Colon (tissue), 2 donors: ENCODE data around the gene ZNF423.

ENCODE experiments used
- FAIRE-seq: peaks from 2 replicates; lab custom pipeline; 2012; peaks lifted over from hg19 to GRCh38; lab: Jason Lieb, UNC
- donor health status: control.
- donor health status: control.

The ZNF423 gene

DNA sequence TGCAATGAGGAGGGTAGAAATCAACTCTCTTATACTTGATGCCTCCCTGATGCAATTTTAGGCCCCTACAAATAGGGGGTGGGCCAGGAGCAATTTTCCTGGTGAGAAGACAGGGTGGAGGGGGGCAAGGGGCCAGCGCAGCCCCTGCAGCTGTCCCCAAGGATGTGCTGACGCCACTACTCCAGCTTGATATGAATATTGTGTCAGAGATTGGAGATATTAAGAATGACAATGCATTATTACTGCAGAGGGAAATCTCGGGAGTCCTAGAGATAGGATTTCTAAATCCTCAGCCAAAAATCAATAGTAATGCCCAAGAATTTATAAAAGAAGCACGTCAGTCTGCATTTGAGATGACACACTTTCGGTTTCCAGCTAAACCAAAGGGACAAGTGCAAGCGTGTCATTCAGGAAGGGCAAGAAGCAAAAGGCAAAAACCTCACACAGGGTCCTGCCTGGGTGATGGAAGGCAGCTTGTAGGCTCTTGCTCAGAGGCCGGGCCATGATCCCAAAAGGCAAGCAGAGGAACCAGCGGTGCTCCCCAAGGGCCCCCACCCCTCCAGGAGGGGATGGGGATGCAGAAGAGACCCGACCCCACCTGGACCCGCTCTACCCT lies 303.5 kb downstream of the ZNF423 start:
- FAIRE-seq, result no peak

- no peak for FAIRE-seq
Measured at GRCh38 chr16:49550666-49551065, 305.2 kb downstream of the ZNF423 start.

DNA sequence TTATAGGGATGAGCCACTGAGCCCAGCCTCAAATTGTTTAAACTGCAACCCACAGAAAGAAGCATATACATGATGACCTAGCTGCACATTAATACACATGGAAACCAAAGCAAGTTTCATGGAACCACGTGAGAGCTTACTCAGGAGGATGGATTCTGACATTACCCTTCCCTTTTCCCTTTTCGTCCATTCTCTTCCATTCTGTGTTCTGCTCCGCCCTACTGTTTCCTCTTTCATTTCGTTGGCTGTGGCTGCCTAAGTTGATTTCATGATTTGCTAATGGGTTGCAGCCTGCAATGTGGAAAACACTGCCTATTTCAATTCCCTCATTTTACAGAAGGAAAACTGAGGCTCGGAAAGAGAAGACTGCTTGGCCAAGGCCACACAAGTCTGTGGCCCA lies 305.8 kb downstream of the ZNF423 start:
- FAIRE-seq, result no peak

DNA sequence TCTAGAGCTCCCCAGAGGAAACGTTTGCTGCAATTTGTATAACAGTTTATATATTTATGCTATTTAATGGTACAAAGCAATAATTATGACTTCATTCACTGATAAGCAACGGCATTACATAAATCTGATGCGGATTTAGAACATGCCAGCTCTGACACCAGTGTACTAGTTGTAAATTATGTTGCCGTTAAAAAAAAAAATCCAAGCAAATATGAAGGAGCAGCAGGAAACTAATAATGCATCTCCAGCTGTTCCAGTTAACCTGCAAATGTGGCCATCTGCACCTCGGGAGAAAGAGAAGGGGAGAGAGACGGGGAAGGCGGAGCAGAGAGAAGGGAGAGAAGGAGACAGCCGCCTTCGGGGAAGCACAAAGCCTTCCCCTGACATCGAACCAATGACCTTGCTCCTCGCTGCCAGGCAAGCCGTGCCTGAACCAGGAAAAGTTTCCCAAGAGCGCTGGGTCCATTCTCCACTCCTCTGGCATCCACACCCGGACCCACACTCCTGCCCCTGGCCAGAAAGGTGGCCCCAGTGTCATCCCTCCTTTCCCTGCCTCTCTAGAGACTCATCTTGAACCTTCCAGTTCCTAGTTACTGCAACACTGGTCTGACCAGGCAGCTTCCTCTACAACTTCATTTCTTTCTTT lies 307.5 kb downstream of the ZNF423 start:
- no peak for FAIRE-seq

GRCh38 chr16:49547448-49547847 lies 308.5 kb downstream of the ZNF423 start:
- FAIRE-seq, result no peak

- no peak for FAIRE-seq
Measured at GRCh38 chr16:49546735-49547134, 309.2 kb downstream of the ZNF423 start.

GRCh38 chr16:49545741-49546448 lies 310.0 kb downstream of the ZNF423 start:
- no peak for FAIRE-seq

DNA sequence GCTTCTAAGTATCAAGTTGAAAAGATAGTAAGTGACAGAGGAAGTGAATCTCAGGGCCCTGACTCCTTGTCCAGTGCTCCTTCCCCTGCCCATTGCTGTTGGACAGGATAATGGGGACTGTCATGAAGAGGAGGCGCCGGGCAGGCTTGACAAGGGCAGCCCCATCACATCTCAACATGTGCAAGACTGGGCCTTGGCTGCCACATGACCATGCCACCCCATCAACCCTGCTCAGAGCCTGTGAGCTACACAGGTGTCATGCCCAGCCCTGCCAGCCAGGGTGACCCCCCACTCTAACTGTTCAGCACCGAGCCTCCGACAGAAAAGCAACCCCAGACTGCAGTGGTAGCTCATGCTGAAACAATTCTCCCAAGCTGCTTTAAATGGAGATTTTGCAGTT lies 310.7 kb downstream of the ZNF423 start:
- no peak for FAIRE-seq

GRCh38 chr16:49544828-49545227 lies 311.1 kb downstream of the ZNF423 start:
- FAIRE-seq, result no peak

DNA sequence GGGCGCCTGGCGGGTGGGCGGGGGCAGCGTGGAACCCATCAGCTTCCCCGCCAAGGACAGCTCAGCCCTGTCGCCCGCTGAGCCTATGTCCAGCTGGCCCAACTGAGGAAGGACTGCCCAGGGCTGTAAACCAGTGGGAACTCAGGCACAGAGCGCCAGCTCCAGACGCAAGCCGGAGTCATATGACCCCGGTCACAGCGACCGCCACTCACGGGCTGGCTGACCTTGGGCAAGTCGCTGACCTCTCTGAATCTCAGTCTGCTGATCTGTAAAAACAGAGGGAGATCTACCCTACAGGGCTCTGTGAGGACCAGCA lies 312.3 kb downstream of the ZNF423 start:
- FAIRE-seq, result no peak

DNA sequence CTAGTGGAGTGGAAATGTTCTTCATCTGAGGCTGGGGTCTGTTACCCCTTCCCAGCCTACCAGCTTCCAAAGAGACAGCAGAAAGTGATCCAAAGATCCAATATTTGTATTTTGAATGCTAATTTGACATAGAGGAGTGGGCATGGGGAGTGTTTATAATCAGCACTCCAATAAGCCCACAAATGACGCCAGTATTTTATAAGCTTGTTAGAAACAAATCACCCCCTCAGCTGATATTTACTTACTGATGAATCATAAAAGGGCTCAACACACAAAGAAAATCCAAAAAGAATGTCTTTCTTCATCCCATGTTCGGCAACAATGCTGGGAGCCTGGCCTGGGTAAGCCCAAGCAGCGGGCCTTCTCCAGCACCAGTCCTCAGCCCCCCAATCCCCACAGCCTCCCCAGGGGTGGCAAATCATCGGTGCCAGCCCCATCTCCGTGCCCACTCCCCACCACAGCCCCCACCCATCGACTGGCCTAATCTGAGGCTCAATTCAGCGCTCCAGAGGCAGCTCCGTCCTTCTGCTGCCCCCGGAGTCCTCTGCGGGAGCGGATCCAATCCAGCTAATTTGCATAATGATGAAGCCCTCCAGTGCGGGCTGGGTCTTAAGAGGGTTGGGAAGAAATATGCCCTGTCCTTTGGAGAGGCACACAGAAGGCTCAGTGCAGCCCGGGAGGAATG lies 312.8 kb downstream of the ZNF423 start:
- FAIRE-seq, result no peak

- no peak for FAIRE-seq
Measured at GRCh38 chr16:49542391-49542891, 313.5 kb downstream of the ZNF423 start.

DNA sequence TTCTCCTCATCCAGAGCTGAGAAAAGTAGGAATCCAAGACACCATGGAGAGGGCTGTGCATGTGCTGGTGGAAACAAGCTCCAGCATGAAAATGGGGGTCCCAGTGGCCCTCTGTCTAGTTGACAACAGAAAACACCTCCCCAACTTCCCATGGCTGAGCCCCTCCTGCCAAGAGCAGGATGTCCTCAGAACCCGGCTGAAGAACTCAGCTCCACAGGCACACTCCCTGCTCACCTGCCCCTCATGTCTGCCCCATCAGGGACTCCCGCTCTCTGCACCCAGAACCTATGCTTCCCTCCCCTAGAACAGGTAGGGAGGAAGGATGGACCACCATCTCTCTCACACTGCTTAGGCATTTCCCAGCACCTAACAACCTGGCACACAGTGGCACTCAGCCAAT lies 315.1 kb downstream of the ZNF423 start:
- no peak for FAIRE-seq

DNA sequence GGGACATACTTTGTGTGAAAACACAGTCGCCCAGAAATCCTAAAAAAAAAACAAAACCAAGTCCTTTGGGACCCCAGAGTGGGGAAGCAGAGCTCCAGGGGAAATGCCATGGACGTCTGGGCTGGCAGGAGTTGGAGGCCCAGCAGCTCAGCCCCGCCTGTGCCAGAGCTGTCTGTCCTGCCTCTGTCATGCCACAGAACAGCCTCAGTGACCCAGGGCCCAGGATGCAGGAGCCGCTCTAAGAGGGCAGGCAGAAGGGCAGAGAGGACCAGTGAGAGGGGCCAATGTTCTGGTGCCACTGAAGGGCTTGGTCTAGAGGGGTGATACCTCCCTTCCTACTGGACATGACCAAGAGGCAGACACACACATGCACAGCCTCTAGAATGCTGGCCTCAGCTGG lies 316.2 kb downstream of the ZNF423 start:
- FAIRE-seq, result no peak

DNA sequence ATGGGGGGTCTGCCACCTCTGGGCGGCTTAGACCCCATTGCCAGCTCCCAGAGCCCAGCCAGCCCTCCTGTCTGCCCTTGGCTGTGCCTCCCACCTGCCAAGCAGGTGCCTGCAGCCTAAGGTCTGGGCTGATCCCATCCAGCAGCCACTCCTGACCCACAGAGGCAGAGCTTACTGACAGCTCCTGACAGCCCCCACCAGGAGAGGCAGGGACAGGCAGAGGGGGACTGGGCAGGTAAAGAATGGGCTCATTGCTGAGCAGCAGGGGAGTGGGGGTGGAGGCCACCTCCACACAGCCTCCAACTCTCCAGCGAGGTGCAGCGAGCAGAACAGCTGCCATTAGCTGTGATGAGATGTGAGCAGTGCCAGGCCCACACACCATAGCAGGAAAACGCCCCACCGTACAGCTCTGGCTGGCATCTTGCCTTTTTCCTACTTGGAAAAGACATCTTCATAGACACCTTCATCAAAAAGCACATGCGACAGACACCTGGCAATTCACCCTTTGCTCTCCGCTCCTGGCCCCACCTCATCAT lies 317.9 kb downstream of the ZNF423 start:
- FAIRE-seq, result no peak

DNA sequence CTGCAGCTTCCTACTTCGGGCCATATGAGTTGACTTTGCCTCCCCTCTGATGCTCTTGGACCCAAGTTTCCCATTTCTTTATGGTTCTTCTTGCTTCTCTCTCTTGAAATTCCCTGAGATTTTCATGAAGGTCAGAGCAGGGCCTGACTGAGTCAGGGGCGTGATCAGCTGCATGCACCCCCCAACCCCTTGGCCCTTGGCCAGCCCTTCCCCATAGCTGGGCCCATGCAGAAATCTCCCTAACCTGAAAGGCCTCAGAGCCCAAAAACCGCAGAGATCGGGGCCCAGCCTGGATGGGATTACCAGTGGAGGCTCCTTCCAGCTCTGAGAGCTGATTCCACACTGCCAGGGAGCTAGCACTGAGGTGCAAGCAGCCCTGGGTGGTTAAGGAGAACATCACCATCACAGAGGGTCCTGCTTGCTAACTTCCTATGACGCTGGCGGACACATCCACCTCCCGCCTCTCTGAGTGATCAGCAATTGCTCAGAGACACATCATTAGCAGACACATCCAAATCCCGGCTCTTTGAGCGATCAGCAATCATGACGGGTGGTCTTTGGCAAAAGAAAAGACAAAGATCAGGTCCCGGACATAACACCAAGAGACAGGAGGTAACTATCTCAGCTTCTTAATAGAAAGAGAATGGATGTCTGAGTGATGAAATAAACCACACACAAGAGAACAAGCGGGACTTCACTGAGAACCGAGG lies 320.9 kb downstream of the ZNF423 start:
- FAIRE-seq, result no peak

GRCh38 chr16:49533422-49533821 lies 322.5 kb downstream of the ZNF423 start:
- FAIRE-seq, result no peak

DNA sequence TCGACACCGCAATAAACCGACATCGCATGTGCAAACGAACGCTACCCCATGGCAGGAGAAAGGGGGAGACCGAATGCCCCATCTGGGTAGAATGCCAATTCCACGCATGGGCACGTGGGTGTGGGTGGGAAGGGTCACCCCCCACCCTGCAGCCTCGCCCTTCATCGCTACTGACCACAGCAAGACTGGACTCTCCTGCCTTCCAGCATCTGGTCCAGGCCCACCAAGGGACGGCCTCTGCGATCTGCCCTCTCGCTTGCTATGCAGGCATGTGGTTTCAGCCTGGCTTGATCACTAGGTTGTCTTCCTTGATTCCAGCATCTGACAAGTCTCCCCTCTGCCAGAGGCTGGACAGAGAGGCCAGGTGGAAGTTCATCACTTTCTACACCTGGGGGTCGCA lies 323.0 kb downstream of the ZNF423 start:
- no peak for FAIRE-seq

DNA sequence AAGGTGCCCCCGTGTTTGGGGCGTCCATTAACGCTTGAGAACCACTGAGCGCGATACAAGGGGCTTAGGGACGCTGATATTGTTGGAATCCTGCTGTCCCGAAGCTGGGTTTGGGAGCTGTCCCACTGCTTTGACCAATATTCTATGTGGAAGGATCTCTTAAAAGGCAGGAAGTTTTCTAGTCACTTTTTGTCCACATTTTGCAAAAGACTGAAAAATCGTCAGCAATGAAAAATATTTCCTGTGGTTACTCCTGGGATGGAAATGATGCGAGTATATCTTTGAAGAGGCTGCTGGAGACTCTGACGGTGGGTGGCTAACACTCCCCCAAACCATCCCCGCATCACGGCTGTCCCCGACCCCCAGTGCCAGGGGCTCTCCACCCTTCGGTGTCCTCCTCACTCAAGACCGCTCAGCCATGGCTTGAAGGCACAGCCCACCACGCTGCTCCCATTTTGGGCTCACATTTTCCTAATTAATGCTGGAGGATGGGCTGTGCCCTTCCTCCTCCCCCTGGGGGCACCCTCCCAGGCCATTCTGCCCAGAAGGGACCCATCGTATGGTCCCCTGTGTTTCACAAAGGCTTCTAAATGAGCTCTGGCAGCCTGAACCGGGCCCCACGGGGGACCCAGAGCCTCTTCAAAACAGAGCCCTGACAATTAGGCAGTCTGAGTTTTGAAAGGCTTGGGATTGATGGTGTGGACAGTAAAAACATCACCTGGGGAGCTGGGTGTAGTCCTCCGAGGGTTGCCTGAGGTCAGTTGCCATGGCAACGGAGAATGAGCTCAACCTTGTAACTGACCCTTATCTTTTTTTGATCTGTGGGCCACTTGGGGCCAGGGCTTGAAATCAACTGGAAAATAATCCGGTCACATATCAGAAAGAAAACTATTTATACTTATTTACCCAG lies 323.7 kb downstream of the ZNF423 start:
- no peak for FAIRE-seq

- FAIRE-seq, result no peak
Measured at GRCh38 chr16:49531425-49531824, 324.5 kb downstream of the ZNF423 start.

- no peak for FAIRE-seq
Measured at GRCh38 chr16:49530427-49530970, 325.4 kb downstream of the ZNF423 start.
